K562 (cell line): ENCODE results near the gene RASGRP2. TPM values are rescaled to one million over a fixed set of nuclear protein-coding genes. Genes with fewer than 3 reads are reported as not detected.

Experiments
- ATAC-seq: fragments of 200-7000 bp; cut with Tn5 transposase; 3 replicates; pipeline ENCODE4 v1.9.1; 2020; ENCODE audit warnings: moderate library complexity
- BruUV-seq: library from RNA; stranded (reverse); fragments of 400-500 nt; replicated peaks from 2 replicates; lab custom pipeline; 2021; lab: Mats Ljungman, UMichigan
- CTCF ChIA-PET: fragments of 300-600 bp; formaldehyde crosslinking; extraction: SDS; loops from one replicate; lab custom pipeline; 2021; ENCODE audit warnings: low intra/inter-chr PET ratio; lab: Yijun Ruan, JAX
- POLR2A ChIA-PET: fragments of 300-600, 350-650 bp; sonication (Branson Sonifier 250); formaldehyde crosslinking; extraction: SDS; loops from one replicate; lab custom pipeline; 2021; ENCODE audit warnings: antibody characterized with exemption, inconsistent platforms; lab: Yijun Ruan, JAX
- DNase-seq, 4 experiments: peaks; one replicate each; pipeline versions ENCODE4 v3.0.0 to v3.0.0-alpha.2; 2011 to 2018; ENCODE audit warnings: low spot score in 3 of 4, mixed read lengths in 3 of 4; ENCODE audit errors: extremely low read depth in 1 of 4
- FAIRE-seq: peaks from 2 replicates; lab custom pipeline; 2011; peaks lifted over from hg19 to GRCh38; lab: Jason Lieb, UNC
- H2AFZ ChIP-seq: 2 replicates; pipeline ENCODE4 v1.6.0; 2011; ENCODE audit warnings: low read depth, low read length, control low read depth, inconsistent platforms
- H3K27ac ChIP-seq: fragments of 200-600 bp; 3 replicates; pipeline ENCODE4 v1.8.0; 2011; ENCODE audit warnings: low read depth, mild to moderate bottlenecking, control low read depth, inconsistent platforms, low read length, moderate library complexity, mixed read lengths; ENCODE audit errors: extremely low read depth
- H3K27me3 ChIP-seq, 2 experiments: fragments of 300-600 bp in 1 of 2; 2 replicates in 1 of 2; 3 replicates in 1 of 2; pipeline versions ENCODE4 v1.6.0 to v1.8.0; 2011; ENCODE audit warnings: inconsistent platforms in 2 of 2, low read length in 2 of 2, mild to moderate bottlenecking in 1 of 2, mixed read lengths in 1 of 2, moderate library complexity in 1 of 2; ENCODE audit not compliant: control insufficient read depth in 2 of 2, insufficient read depth in 2 of 2
- H3K36me3 ChIP-seq: fragments of 300-600 bp; 3 replicates; pipeline ENCODE4 v1.8.0; 2011; ENCODE audit warnings: mild to moderate bottlenecking, low read length, inconsistent platforms; ENCODE audit not compliant: control insufficient read depth, insufficient read depth
- H3K4me1 ChIP-seq, 2 experiments: fragments of 200-600 bp in 1 of 2; replicated peaks in 1 of 2; 2 replicates in 1 of 2; 3 replicates in 1 of 2; pipeline versions ENCODE4 v1.5.1 to v1.8.0; 2011; ENCODE audit warnings: inconsistent platforms in 2 of 2, low read length in 2 of 2, mild to moderate bottlenecking in 1 of 2, mixed read lengths in 1 of 2, moderate library complexity in 1 of 2; ENCODE audit not compliant: control insufficient read depth in 2 of 2, insufficient read depth in 2 of 2
- H3K4me2 ChIP-seq: 2 replicates; pipeline ENCODE4 v1.6.1; 2011; ENCODE audit warnings: low read length, control low read depth, inconsistent platforms, mixed read lengths; ENCODE audit not compliant: insufficient read depth
- H3K4me3 ChIP-seq: fragments of 200-600 bp; sonication (generic), shearing (Covaris generic); 2 replicates; pipeline ENCODE4 v1.5.1; 2016; ENCODE audit warnings: control low read depth, inconsistent platforms
- H3K79me2 ChIP-seq: fragments of 200-600 bp; 3 replicates; pipeline ENCODE4 v1.8.0; 2011; ENCODE audit warnings: low read length, inconsistent platforms; ENCODE audit not compliant: control insufficient read depth, insufficient read depth
- H3K9ac ChIP-seq, 2 experiments: 2 replicates each; pipeline versions ENCODE4 v1.6.0 to v1.6.1; 2011; ENCODE audit warnings: low read depth in 2 of 2, low read length in 2 of 2, control low read depth in 1 of 2, inconsistent platforms in 1 of 2, mild to moderate bottlenecking in 1 of 2, mixed read lengths in 1 of 2; ENCODE audit not compliant: insufficient read depth in 1 of 2
- H3K9me1 ChIP-seq: one replicate; pipeline ENCODE4 v1.6.0; 2011; ENCODE audit warnings: inconsistent platforms, mild to moderate bottlenecking, low read length, moderate library complexity; ENCODE audit not compliant: control insufficient read depth, insufficient read depth
- H3K9me3 ChIP-seq: replicated peaks from 2 replicates; pipeline ENCODE4 v1.5.1; 2011; ENCODE audit warnings: low read depth, low read length, inconsistent platforms; ENCODE audit not compliant: control insufficient read depth, insufficient read depth
- H4K20me1 ChIP-seq: replicated peaks from 2 replicates; pipeline ENCODE4 v1.6.1; 2011; ENCODE audit warnings: low read length, inconsistent platforms, mixed read lengths; ENCODE audit not compliant: control insufficient read depth, insufficient read depth
- ATF1 ChIP-seq, 2 experiments: fragments of 450-650 bp in 1 of 2; IDR thresholded peaks; 2 replicates each; pipeline ENCODE4 v1.6.1; 2016; ENCODE audit warnings: missing compliant biosample characterization in 1 of 2, missing genetic modification characterization in 1 of 2
- FOSL1 ChIP-seq: fragments of 200-800 bp; sonication (Bioruptor generic); conservative IDR thresholded peaks from 2 replicates; pipeline ENCODE4 v1.6.1; 2016; ENCODE audit warnings: missing genetic modification characterization, missing compliant biosample characterization
- GABPA ChIP-seq: fragments of 200-800 bp; sonication (Bioruptor generic); conservative IDR thresholded peaks from 2 replicates; pipeline ENCODE4 v1.6.1; 2016; ENCODE audit warnings: low read depth, missing genetic modification characterization, missing compliant biosample characterization
- GATAD2B ChIP-seq: fragments of 450-650 bp; IDR thresholded peaks from 2 replicates; pipeline ENCODE4 v1.6.1; 2017; ENCODE audit warnings: mild to moderate bottlenecking, borderline replicate concordance
- HDAC1 ChIP-seq, 2 experiments: fragments of 450-650 bp; IDR thresholded peaks; 2 replicates each; pipeline ENCODE4 v1.6.1; 2016 to 2017; ENCODE audit warnings: inconsistent platforms in 1 of 2, mild to moderate bottlenecking in 1 of 2, moderate library complexity in 1 of 2
- JUN ChIP-seq, 2 experiments: sonication (generic) in 1 of 2; formaldehyde crosslinking in 1 of 2; IDR thresholded peaks; 2 replicates each; pipeline versions ENCODE4 v1.6.1 to v1.8.0; 2012 to 2022; ENCODE audit warnings: borderline replicate concordance in 2 of 2, mild to moderate bottlenecking in 2 of 2, improper control_type of control experiment in 1 of 2, low read depth in 1 of 2, low read length in 1 of 2, missing genetic modification reagents in 1 of 2
- JUND ChIP-seq, 2 experiments: IDR thresholded peaks; 2 replicates in 1 of 2; 3 replicates in 1 of 2; pipeline ENCODE4 v1.6.1; 2011; ENCODE audit warnings: borderline replicate concordance in 2 of 2, low read depth in 2 of 2, low read length in 2 of 2, improper control_type of control experiment in 1 of 2, missing biosample characterization in 1 of 2, missing genetic modification characterization in 1 of 2, missing genetic modification reagents in 1 of 2
- RBM25 ChIP-seq: fragments of 200-400 bp; formaldehyde crosslinking; IDR thresholded peaks from 2 replicates; pipeline ENCODE4 v1.6.1; 2018; ENCODE audit warnings: low read length, low read depth, moderate library complexity; ENCODE audit not compliant: severe bottlenecking
- TCF3 ChIP-seq: sonication (generic); formaldehyde crosslinking; IDR thresholded peaks from 2 replicates; pipeline ENCODE4 v1.4.0; 2020; ENCODE audit warnings: mild to moderate bottlenecking, missing genetic modification reagents
- ZNF445 ChIP-seq: fragments of 250-450 bp; sonication (Bioruptor Pico); IDR thresholded peaks from 2 replicates; pipeline ENCODE4 v1.4.0; 2020; ENCODE audit warnings: low read depth, mild to moderate bottlenecking, moderate library complexity
- WGBS: fragments of 100-300 bp; shearing (Covaris generic); methylation state at CpG from one replicate; pipeline ENCODE4 v1.1.6; 2016; ENCODE audit warnings: low coverage, mixed read lengths; ENCODE audit not compliant: insufficient coverage; ENCODE audit errors: missing lambda C conversion rate; 5-methylcytosine and 5-hydroxymethylcytosine counted together
- in situ Hi-C: fragments of 300-500 bp; cut with MboI; formaldehyde crosslinking; loops from 4 replicates; pipeline ENCODE4 v1.15.0; 2018; ENCODE audit warnings: inconsistent platforms, mixed read lengths
- intact Hi-C: fragments of 100-400 bp; cut with micrococcal nuclease; formaldehyde crosslinking; loops from 2 replicates; pipeline ENCODE4 v1.14.2; 2022
- polyA plus RNA-seq, 8 experiments: library from polyadenylated mRNA; depleted of rRNA in 4 of 8; stranded (reverse) in 5 of 8; unstranded in 3 of 8; fragments of >200 nt; fragmentation: Nextera tagmentation in 2 of 8; fragmentation: Illumina TruSeq in 1 of 8; extraction: Ambion mirVana in 2 of 8; extraction: Trizol in 1 of 8; gene quantifications; 2 replicates each; pipeline versions ENCODE4 v1.2.1 to v1.2.3, GENCODE V29; 2011 to 2014; ENCODE audit warnings: inconsistent platforms in 1 of 8, missing spikeins in 1 of 8
- total RNA-seq, 7 experiments: library from RNA; depleted of rRNA in 6 of 7; stranded (reverse); fragments of >200 nt in 6 of 7; fragmentation: Illumina TruSeq in 2 of 7; extraction: Trizol in 2 of 7; gene quantifications; 2 replicates each; pipeline versions ENCODE4 v1.2.1 to v1.2.3, GENCODE V29; 2011 to 2021; ENCODE audit warnings: low replicate concordance in 1 of 7
- TF ChIP-seq, protein P1 (sequence below): sonication (generic); formaldehyde crosslinking; IDR thresholded peaks from 2 replicates; pipeline ENCODE4 v1.9.0; 2022; ENCODE audit warnings: mild to moderate bottlenecking, missing genetic modification reagents
- TF ChIP-seq, protein P2 (sequence below), 2 experiments: fragments of 450-650 bp in 1 of 2; sonication (generic) in 1 of 2; formaldehyde crosslinking in 1 of 2; IDR thresholded peaks in 1 of 2; conservative IDR thresholded peaks in 1 of 2; 2 replicates each; pipeline versions ENCODE4 v1.6.1 to v1.8.1; 2016 to 2023; ENCODE audit warnings: mild to moderate bottlenecking in 2 of 2, moderate library complexity in 2 of 2, inconsistent platforms in 1 of 2, missing genetic modification reagents in 1 of 2

The RASGRP2 gene
- total and polyA plus RNA-seq, 9 of the 15 experiments (the other 6 are each of a cell fraction or from before 2014, with no cell fraction given) = 0.87 to 22.7 (median 5.5) TPM

- Histone ChIP-seq H3K9me3 (no peaks in the 10 kb centered on the region; the same call in 1 of the 2 replicates), H3K79me2 (no peaks in the 10 kb centered on the region), H3K36me3 (no peaks in the 10 kb centered on the region), H3K4me2 (no peak overlapping the region), H3K9me1 (no peaks in the 10 kb centered on the region), H2AFZ (peak overlapping the region; percentile 62), H3K9ac (0 out of 4 replicates have a peak overlapping the region, but pooled peaks of 1 of the 2 experiments have one; percentile 58), H3K27me3 (peaks cover 15 to 26% of the 10 kb centered on the region in 2 experiments), H3K4me1 (peaks cover 12 to 36% of the 10 kb centered on the region in 2 experiments), H3K27ac (no peak overlapping the region), H4K20me1 (peaks cover 7% of the 10 kb centered on the region; the same call in 1 of the 2 replicates), H3K4me3 (no peak overlapping the region)
- in situ Hi-C loops (no loop called here), intact Hi-C loops (no loop called here)
- BruUV-seq = no TSS peak
- POLR2A ChIA-PET = interaction anchor here (0.7 kb wide), 1 partner anchor 33 kb away, joined by 5 read pairs; no protein-coding TSS in a partner anchor
- 30% methylated on average over 13 of the region's 13 CpGs for WGBS
- FAIRE-seq (peak; percentile 61), ATAC-seq (no peak), DNase-seq (no peak)
- TF ChIP-seq JUND (IDR thresholded peaks at IDR 0.05; ENCODE audit: borderline replicate concordance, low read depth, low read length) (peak; percentile 59; the same call in 1 of the 2 replicates), JUND (tag; IDR thresholded peaks at IDR 0.05; ENCODE audit: borderline replicate concordance, low read depth, low read length) (peak; percentile 49; the same call in 1 of the 3 replicates), TCF3 (CRISPR knock-in tag) (no peak), ATF1 (CRISPR knock-in tag; IDR thresholded peaks at IDR 0.05) (no peak), ATF1 (tag; IDR thresholded peaks at IDR 0.05) (no peak), JUN (IDR thresholded peaks at IDR 0.05; ENCODE audit: borderline replicate concordance, low read depth, low read length) (0 out of 2 replicates have a peak, but pooled peaks have one; percentile 14), JUN (CRISPR knock-in tag; IDR thresholded peaks at IDR 0.05; ENCODE audit: borderline replicate concordance) (no peak), HDAC1 (IDR thresholded peaks at IDR 0.05) (no peak), ZNF445 (CRISPR knock-in tag) (no peak), GATAD2B (no peak), RBM25 (no peak), FOSL1 (tag) (peak; percentile 71), GABPA (tag) (no peak)
- TF ChIP-seq, protein P1, sequence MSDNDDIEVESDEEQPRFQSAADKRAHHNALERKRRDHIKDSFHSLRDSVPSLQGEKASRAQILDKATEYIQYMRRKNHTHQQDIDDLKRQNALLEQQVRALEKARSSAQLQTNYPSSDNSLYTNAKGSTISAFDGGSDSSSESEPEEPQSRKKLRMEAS (CRISPR knock-in tag) = no peak
- TF ChIP-seq, protein P2, sequence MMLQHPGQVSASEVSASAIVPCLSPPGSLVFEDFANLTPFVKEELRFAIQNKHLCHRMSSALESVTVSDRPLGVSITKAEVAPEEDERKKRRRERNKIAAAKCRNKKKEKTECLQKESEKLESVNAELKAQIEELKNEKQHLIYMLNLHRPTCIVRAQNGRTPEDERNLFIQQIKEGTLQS (IDR thresholded peaks at IDR 0.05) = peak; percentile 43
- TF ChIP-seq, protein P2 (CRISPR knock-in tag; conservative IDR thresholded peaks at IDR 0.05) = no peak
- CTCF ChIA-PET = interaction anchor here (0.6 kb wide), 1 partner anchor 14 kb away, joined by 5 read pairs; no protein-coding TSS in a partner anchor
Observed at GRCh38 chr11:64710418-64711137, 33.4 kb downstream of the RASGRP2 start.
